PC-9 (cell line): ENCODE measurements around the gene LRG1. TPM values are rescaled to one million over a fixed set of nuclear protein-coding genes. Genes with fewer than 3 reads are reported as not detected.
A peak's percentile ranks its signal among the peaks of the same experiment; 100 is the strongest.

Experiments used
- Bru-seq: library from RNA; stranded (reverse); fragments of 400-500 nt; gene quantifications from one replicate; lab custom pipeline; 2021; lab: Mats Ljungman, UMichigan
- BruChase-seq, 2 experiments: library from RNA; stranded (reverse); fragments of 400-500 nt; gene quantifications; one replicate each; lab custom pipeline; 2021; lab: Mats Ljungman, UMichigan
- BruUV-seq: library from RNA; stranded (reverse); fragments of 400-500 nt; replicated peaks from 2 replicates; lab custom pipeline; 2021; lab: Mats Ljungman, UMichigan
- CTCF ChIA-PET: fragments of 300-600 bp; sonication (Branson Sonifier 250); formaldehyde crosslinking; loops from one replicate; lab custom pipeline; 2022; ENCODE audit warnings: antibody characterized with exemption; lab: Charles Lee
- POLR2A ChIA-PET: fragments of 300-600 bp; sonication (Branson Sonifier 250); formaldehyde crosslinking; loops from one replicate; lab custom pipeline; 2022; ENCODE audit warnings: antibody characterized with exemption; ENCODE audit not compliant: unreplicated experiment; lab: Charles Lee
- DNase-seq, 2 experiments: peaks; one replicate each; pipeline versions ENCODE4 v3.0.0 to v3.0.0-alpha.2; 2015 to 2022; ENCODE audit warnings: mixed read lengths in 1 of 2
- H2AFZ ChIP-seq: fragments of 200-600 bp; sonication (generic); 2 replicates; pipeline ENCODE4 v1.8.1; 2017; ENCODE audit warnings: antibody characterized with exemption
- H3F3A ChIP-seq: fragments of 200-600 bp; sonication (generic); 2 replicates; pipeline ENCODE4 v1.8.1; 2017; ENCODE audit warnings: antibody characterized with exemption, mild to moderate bottlenecking, low read depth; ENCODE audit not compliant: insufficient read depth
- H3K27ac ChIP-seq: fragments of 200-600 bp; sonication (generic); 2 replicates; pipeline ENCODE4 v1.6.1; 2016; ENCODE audit warnings: mixed run types
- H3K27me3 ChIP-seq: fragments of 200-600 bp; sonication (generic); 2 replicates; pipeline ENCODE4 v1.6.1; 2016; ENCODE audit warnings: low read depth, mixed run types; ENCODE audit not compliant: insufficient read depth
- H3K36me3 ChIP-seq: fragments of 200-600 bp; sonication (generic); 2 replicates; pipeline ENCODE4 v1.6.1; 2016; ENCODE audit warnings: low read depth, mixed run types
- H3K4me1 ChIP-seq: fragments of 200-600 bp; sonication (generic); replicated peaks from 2 replicates; pipeline ENCODE4 v1.6.1; 2016; ENCODE audit warnings: mixed run types; ENCODE audit not compliant: insufficient read depth
- H3K4me2 ChIP-seq: fragments of 200-600 bp; sonication (generic); 2 replicates; pipeline ENCODE4 v1.6.1; 2017; ENCODE audit warnings: mixed run types
- H3K4me3 ChIP-seq: fragments of 200-600 bp; sonication (generic); 2 replicates; pipeline ENCODE4 v1.6.1; 2016; ENCODE audit warnings: mixed run types
- H3K79me2 ChIP-seq: fragments of 200-600 bp; sonication (generic); 2 replicates; pipeline ENCODE4 v1.6.1; 2017; ENCODE audit warnings: low read depth, mixed run types
- H3K9me2 ChIP-seq: fragments of 200-600 bp; sonication (generic); 2 replicates; pipeline ENCODE4 v1.8.1; 2017; ENCODE audit warnings: mild to moderate bottlenecking; ENCODE audit not compliant: insufficient read depth
- H3K9me3 ChIP-seq: fragments of 200-600 bp; sonication (generic); 2 replicates; pipeline ENCODE4 v1.8.1; 2016; ENCODE audit warnings: low read depth; ENCODE audit not compliant: insufficient read depth
- H4K20me1 ChIP-seq: fragments of 200-600 bp; sonication (generic); 2 replicates; pipeline ENCODE4 v1.8.1; 2017; ENCODE audit not compliant: insufficient read depth
- CTCF ChIP-seq: fragments of 200-600 bp; sonication (generic); conservative IDR thresholded peaks from 2 replicates; pipeline ENCODE4 v1.6.1; 2017; ENCODE audit warnings: mixed run types, antibody characterized with exemption, mild to moderate bottlenecking, moderate library complexity
- EZH2 ChIP-seq: fragments of 200-600 bp; sonication (generic); IDR thresholded peaks from 2 replicates; pipeline ENCODE4 v1.8.0; 2017; ENCODE audit warnings: antibody characterized with exemption, low read depth
- intact Hi-C: fragments of 100-400 bp; cut with micrococcal nuclease; formaldehyde crosslinking; loops from one replicate; pipeline ENCODE4 v1.10.0; 2022; ENCODE audit not compliant: unreplicated experiment
- long read RNA-seq: library from polyadenylated mRNA; stranded (forward); transcript quantifications from one replicate; pipeline ENCODE4 v2.0.0, GENCODE V29; 2022
- total RNA-seq: library from RNA; stranded (reverse); gene quantifications from 2 replicates; pipeline ENCODE4 v1.2.3, GENCODE V29; 2021

LRG1 gene
- total RNA-seq (22.0 and 25.6 TPM in 2 replicates), Bru-seq, nascent RNA (percentile 54 among the genes with signal in this experiment), BruChase-seq, experiment 1, labeled RNA remaining after a 2-hour chase (percentile 80 among the genes with signal in this experiment), BruChase-seq, experiment 2, labeled RNA remaining after a 6-hour chase (percentile 91 among the genes with signal in this experiment)
- long read RNA-seq, transcript LRG1-201 (2 exons, 3,036 nt), result major isoform, 99 of 111 reads
- long read RNA-seq, partial matches to known transcripts, result 0 of 111 reads
- long read RNA-seq, other reads (novel, unspliced or antisense), result 12 of 111 reads

GRCh38 chr19:4539693-4540581, at the start of gene LRG1:
LRG1 (minus strand) TSS chr19:4540036; CDS start chr19:4540013, 23 bp downstream.
- no peaks in the 10 kb centered on the region for H3K9me2 ChIP-seq
- peak within 1 kb of the TSS; percentile 57 for H3K4me3 ChIP-seq
- intact Hi-C loops, result no loop called here
- H3F3A ChIP-seq, result peaks cover 8% of the 10 kb centered on the region; the same call in 1 of the 2 replicates
- peak within 1 kb of the TSS; percentile 55 for H3K27ac ChIP-seq
- H3K36me3 ChIP-seq, result no peaks in the 10 kb centered on the region
- peak within 1 kb of the TSS; percentile 69 for H2AFZ ChIP-seq
- no peaks in the 10 kb centered on the region for H3K79me2 ChIP-seq
- TF ChIP-seq EZH2 (no peak), CTCF (no peak)
- ChIA-PET POLR2A (interaction anchor here (0.7 kb wide), 1 partner anchor 57 kb away, joined by 5 read pairs; no protein-coding TSS in a partner anchor), CTCF (interaction anchor here (0.6 to 0.7 kb wide), 2 partner anchors 12 to 265 kb away, joined by 3 to 4 read pairs; no protein-coding TSS in a partner anchor)
- no peaks in the 10 kb centered on the region for H4K20me1 ChIP-seq
- no peaks in the 10 kb centered on the region for H3K9me3 ChIP-seq
- H3K4me2 ChIP-seq, result peak within 1 kb of the TSS; percentile 78
- BruUV-seq, result TSS peak; percentile 85
- DNase-seq, result peak; percentile 70 to 83
- H3K27me3 ChIP-seq, result no peaks in the 10 kb centered on the region
- peaks cover 16% of the 10 kb centered on the region for H3K4me1 ChIP-seq

- Histone ChIP-seq H3K9me2 (no peaks in the 10 kb centered on the region), H4K20me1 (no peaks in the 10 kb centered on the region), H3K27ac (no peak overlapping the region), H3K9me3 (no peaks in the 10 kb centered on the region), H3K79me2 (no peaks in the 10 kb centered on the region), H3K4me1 (no peaks in the 10 kb centered on the region), H3K36me3 (no peaks in the 10 kb centered on the region), H3K27me3 (peaks cover 12% of the 10 kb centered on the region), H3K4me3 (no peak overlapping the region), H2AFZ (no peak overlapping the region), H3K4me2 (no peak overlapping the region), H3F3A (no peaks in the 10 kb centered on the region)
- intact Hi-C loops, result no loop called here
- no TSS peak for BruUV-seq
- no peak for DNase-seq
- TF ChIP-seq EZH2, result no peak
- POLR2A ChIA-PET, result no interaction called here
- CTCF ChIA-PET, result no interaction called here
These were observed 48.5 kb upstream of the LRG1 start for GRCh38 chr19:4588291-4588761.

GRCh38 chr19:4587527-4587926, 47.7 kb upstream of the LRG1 start:
- Histone ChIP-seq H3K27ac (no peak overlapping the region), H3K4me3 (no peak overlapping the region), H3F3A (peaks cover 6% of the 10 kb centered on the region; the same call in 1 of the 2 replicates), H3K9me3 (no peaks in the 10 kb centered on the region), H3K79me2 (no peaks in the 10 kb centered on the region), H3K9me2 (no peaks in the 10 kb centered on the region), H3K4me2 (no peak overlapping the region), H4K20me1 (no peaks in the 10 kb centered on the region), H2AFZ (no peak overlapping the region), H3K27me3 (peaks cover 12% of the 10 kb centered on the region), H3K4me1 (no peaks in the 10 kb centered on the region), H3K36me3 (no peaks in the 10 kb centered on the region)
- ChIA-PET POLR2A (no interaction called here), CTCF (no interaction called here)
- intact Hi-C loops, result no loop called here
- no TSS peak for BruUV-seq
- no peak for TF ChIP-seq EZH2
- no peak for TF ChIP-seq CTCF
- no peak for DNase-seq
